HG03159 (cell line): ENCODE results near the gene CHAT.

Experiments
- ATAC-seq: cut with Tn5 transposase; IDR thresholded peaks from one replicate; pipeline ENCODE4 v1.9.1; 2021; ENCODE audit warnings: mild to moderate bottlenecking, moderate library complexity; ENCODE audit not compliant: unreplicated experiment

CHAT gene

DNA sequence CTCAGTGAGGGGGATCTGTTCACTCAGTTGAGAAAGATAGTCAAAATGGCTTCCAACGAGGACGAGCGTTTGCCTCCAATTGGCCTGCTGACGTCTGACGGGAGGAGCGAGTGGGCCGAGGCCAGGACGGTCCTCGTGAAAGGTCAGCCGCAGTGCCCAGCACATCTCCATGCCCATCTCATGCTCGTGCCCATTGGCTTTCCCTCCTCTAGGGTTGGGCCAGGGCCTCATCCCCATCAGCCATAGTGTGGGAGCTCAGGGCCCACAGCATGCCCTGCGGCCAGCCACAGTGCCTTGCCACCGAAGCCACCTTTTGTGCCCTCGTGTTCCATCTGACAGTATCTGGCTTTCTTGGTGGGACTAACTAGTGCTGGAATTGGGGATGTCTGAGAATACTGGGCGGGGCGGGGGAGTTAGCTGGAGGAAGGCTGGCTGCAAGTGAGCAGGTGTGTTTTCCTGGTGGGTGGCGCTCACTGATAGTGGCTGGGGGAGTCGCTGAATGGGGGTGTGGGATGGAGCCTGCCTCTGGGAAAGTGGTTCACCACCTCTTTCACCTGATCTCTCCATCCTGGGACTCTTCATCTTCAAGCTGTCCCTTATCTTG is 13.9 kb downstream of the CHAT start:
- no peak for ATAC-seq

GRCh38 chr10:49628599-49628998 is 14.8 kb downstream of the CHAT start:
- ATAC-seq, result no peak

GRCh38 chr10:49629431-49629881 is 15.6 kb downstream of the CHAT start:
- no peak for ATAC-seq

DNA sequence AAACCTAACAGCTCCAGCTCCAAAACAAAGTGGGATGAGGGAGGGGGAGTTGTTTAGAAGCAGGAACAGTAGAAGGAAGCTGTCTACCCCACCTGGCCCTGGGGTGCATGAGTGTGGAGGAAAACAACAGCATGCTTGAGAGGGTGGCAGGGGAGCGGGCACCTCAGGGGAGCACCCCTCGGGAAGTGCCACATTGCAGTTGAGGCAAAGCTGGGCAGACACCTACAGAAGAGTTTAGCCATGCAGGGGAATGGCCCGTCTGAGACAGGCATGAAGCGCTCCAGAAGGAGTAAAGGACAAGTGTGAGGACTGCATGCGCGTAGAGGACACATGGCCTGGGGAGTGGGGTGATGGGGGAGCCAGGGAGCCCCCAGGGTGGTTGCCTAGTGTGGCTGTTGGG is 18.1 kb downstream of the CHAT start:
- no peak for ATAC-seq

- ATAC-seq, result no peak
These were observed 18.8 kb downstream of the CHAT start for GRCh38 chr10:49632406-49633317.

GRCh38 chr10:49633327-49634068 is 19.7 kb downstream of the CHAT start:
- ATAC-seq, result no peak

GRCh38 chr10:49634069-49634660 is 20.3 kb downstream of the CHAT start:
- no peak for ATAC-seq

DNA sequence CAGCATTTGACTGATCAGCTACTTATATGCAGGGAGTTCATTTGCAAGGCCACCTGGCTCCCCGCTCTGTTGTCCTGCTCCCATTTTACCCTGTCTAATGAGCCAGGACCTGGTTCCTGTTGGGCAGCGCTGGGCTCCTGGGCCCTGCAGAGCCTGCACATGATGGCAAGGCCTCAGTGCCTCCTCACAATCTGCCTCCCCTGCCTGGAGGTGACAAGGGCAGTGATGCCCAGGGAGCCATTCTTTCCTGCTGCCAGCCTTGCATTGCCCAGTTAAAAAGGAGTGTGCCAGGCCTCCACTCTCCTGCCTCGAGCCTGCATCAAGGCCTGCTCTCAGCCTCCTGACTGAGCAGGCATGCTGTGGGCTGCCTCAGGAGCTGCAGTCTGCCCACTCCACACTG is 28.5 kb downstream of the CHAT start:
- no peak for ATAC-seq

DNA sequence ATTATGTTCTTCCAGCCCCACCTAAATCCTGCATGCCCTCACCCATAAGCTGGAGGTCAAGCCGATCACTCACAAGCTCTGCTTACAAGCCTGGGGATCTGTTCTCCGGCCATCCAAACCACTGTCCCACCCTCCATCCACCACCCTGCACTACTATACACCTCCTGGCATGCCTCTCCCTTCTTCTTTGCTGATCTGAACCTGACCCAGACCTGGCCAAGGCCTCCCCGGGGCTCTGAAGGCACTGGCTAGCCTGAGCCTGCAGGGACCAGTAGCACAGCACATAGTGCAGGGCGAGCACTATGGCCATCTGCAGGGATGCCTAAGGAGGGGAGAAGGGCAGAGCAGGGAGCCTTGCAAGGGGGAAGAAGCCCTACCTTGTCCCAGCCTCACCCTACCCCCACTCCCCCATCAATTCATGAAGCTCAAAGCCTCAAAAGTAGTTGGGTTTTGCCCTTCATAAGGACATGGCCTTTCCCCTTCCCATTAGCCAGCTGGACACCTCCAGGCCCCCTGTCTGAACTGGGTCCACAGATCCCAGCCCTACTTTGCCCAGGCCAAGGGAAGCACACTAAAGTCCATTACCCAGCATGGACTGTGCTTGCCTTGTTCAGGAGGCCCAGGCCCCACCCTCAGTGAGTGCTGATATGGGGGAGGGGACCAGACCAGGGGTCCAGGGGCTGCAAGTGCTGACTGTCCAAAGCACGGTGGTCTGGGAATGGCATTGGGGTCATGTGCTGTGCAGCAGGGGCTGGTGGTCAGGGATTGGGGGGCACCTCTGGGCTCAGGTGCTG is 29.6 kb downstream of the CHAT start:
- ATAC-seq, result no peak

GRCh38 chr10:49644035-49644646 is 30.3 kb downstream of the CHAT start:
- no peak for ATAC-seq

- ATAC-seq, result no peak
These were observed 31.6 kb downstream of the CHAT start for GRCh38 chr10:49645417-49645816.

DNA sequence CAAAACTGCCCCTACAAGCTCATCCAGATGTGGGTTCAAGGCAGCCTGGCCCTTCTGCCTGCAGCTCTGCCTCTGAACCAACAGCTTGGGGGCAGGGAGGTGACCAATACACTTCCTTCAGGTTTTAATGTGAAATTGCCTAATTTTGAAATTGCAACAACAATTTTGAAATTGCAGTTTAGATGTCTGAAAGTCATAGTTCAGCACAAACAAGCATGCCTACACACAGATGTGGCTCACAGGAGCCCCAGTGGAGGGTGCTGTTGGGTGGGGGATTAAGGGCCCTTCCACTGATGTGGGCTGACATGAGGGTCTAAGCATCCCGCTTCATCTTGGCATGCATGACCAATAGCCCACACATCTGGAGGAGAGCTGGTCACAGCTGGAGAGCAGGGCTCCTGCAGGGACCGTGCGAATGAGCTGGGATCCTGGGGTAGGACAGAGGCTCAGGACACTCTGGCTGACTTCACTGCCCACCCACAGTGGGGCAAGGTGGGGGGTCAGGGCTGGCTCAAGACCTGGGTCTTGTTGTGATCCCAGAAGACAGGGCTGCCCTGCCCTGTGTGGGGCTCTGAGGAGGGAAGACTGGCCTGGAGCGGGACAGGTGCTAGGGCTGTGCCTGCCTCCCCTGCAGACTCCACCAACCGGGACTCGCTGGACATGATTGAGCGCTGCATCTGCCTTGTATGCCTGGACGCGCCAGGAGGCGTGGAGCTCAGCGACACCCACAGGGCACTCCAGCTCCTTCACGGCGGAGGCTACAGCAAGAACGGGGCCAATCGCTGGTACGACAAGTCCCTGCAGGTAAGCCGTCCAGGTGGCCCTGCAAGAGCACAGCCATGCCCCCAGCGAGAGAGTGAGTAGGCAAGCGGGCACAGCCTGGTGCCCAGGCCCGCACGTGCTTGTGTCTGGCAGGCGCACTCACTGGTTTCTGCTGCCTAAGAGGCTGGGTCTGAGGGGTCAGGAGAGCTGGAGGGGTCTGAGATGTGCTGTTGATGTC is 32.3 kb downstream of the CHAT start:
- no peak for ATAC-seq

DNA sequence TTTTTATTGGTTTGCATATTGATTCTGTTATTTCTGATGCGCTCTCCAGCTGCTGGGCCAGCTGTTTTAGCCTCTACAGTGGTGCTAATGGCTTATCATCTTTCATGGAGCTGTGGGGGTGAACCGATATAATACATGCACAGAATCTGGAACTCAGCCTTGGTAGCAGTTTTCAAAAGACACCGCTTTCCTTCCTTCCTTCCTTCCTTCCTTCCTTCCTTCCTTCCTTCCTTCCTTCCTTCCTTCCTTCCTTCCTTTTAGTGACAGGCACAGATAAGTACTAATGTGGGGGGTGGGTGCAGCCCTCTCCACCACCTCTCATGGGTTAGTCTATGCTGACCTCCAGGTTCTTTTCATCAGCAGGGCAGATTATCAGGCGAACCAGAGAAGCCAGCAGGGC is 33.7 kb downstream of the CHAT start:
- ATAC-seq, result no peak

- ATAC-seq, result no peak
These were observed 34.4 kb downstream of the CHAT start for GRCh38 chr10:49647985-49648795.

DNA sequence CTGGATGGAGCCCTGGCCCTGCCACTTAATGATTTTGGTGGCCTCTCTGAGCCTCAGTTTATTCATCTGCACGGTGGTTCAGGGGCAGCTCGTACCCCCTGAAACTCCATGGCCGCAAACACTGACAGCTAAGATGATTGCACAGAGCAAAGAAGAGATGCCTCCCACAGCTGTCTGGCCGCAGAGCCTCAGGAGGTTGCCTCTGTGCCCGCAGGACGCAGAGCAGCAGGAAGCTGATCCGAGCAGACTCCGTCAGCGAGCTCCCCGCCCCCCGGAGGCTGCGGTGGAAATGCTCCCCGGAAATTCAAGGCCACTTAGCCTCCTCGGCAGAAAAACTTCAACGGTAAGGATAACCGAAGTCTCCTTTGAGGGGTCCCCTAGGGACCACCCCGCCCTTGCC is 35.5 kb downstream of the CHAT start:
- ATAC-seq, result no peak

DNA sequence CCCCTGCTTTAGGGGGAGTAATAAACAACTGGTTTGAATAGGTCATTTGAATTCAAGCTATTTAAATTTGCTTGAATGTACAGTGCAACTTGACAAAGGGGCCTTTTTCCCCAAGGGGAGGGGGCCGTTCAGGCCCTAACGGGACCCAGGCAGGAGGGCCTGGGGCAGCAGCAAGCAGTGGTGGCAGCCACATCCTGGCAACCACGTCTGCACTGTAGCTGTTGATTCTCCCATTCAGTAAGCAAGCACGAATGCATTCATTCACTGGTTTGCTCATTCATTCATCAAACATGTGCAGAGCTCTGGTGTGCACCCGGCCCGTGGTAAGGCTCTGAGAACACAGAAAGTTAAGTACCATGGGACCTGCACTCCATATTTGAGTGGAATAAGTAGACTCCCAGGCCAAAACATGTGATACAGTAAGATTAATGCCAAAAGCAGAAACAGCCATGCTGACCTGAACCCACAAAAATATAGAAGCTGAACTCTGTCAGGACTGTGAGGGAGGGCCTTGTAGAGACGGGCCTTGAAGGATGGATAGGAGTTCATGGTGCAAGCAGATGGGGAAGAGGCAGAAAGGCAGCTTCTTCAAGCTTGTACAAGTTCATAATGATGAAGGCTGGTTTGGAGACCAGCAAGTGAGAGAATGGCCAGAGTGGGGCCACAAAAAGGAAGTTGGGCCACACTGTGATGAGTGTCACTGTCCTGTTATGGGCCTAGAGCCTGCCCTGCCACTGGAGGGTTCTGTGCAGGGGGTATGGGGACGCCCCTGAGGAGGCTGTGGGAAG is 36.3 kb downstream of the CHAT start:
- ATAC-seq, result no peak

GRCh38 chr10:49650724-49651034 is 36.8 kb downstream of the CHAT start:
- ATAC-seq, result no peak
